Adipocyte (in vitro differentiated cells): ENCODE measurements around the gene AHNAK2.
A peak's percentile ranks its signal among the peaks of the same experiment; 100 is the strongest.

ENCODE experiments used
- DNase-seq: peaks from one replicate; pipeline ENCODE4 v3.0.0-alpha.2; 2015; ENCODE audit warnings: low read depth
- H3K27me3 ChIP-seq: replicated peaks from 2 replicates; pipeline ENCODE4 v1.7.0; 2013; ENCODE audit warnings: mild to moderate bottlenecking, low read length, moderate library complexity; ENCODE audit not compliant: control insufficient read depth, insufficient read depth
- H3K36me3 ChIP-seq: 2 replicates; pipeline ENCODE4 v1.7.0; 2013; ENCODE audit warnings: low read length, mild to moderate bottlenecking, moderate library complexity; ENCODE audit not compliant: control insufficient read depth, insufficient read depth, severe bottlenecking
- H3K4me1 ChIP-seq: 2 replicates; pipeline ENCODE4 v1.7.0; 2013; ENCODE audit warnings: mild to moderate bottlenecking, low read length, moderate library complexity; ENCODE audit not compliant: control insufficient read depth, insufficient read depth
- H3K4me3 ChIP-seq: 2 replicates; pipeline ENCODE4 v1.7.0; 2013; ENCODE audit warnings: mild to moderate bottlenecking, low read length, moderate library complexity
- H3K9ac ChIP-seq: 2 replicates; pipeline ENCODE4 v1.7.0; 2013; ENCODE audit warnings: mild to moderate bottlenecking, low read length, moderate library complexity
- H3K9me3 ChIP-seq: 2 replicates; pipeline ENCODE4 v1.7.0; 2013; ENCODE audit warnings: mild to moderate bottlenecking, low read length, moderate library complexity; ENCODE audit not compliant: control insufficient read depth

The AHNAK2 gene

GRCh38 chr14:104982548-104983230 is 4.5 kb upstream of the AHNAK2 start:
- Histone ChIP-seq H3K27me3 (peaks cover 4% of the 10 kb centered on the region), H3K9ac (no peak overlapping the region), H3K36me3 (no peaks in the 10 kb centered on the region), H3K4me1 (peaks cover 11% of the 10 kb centered on the region), H3K9me3 (no peaks in the 10 kb centered on the region), H3K4me3 (no peak overlapping the region)
- DNase-seq, result no peak

DNA sequence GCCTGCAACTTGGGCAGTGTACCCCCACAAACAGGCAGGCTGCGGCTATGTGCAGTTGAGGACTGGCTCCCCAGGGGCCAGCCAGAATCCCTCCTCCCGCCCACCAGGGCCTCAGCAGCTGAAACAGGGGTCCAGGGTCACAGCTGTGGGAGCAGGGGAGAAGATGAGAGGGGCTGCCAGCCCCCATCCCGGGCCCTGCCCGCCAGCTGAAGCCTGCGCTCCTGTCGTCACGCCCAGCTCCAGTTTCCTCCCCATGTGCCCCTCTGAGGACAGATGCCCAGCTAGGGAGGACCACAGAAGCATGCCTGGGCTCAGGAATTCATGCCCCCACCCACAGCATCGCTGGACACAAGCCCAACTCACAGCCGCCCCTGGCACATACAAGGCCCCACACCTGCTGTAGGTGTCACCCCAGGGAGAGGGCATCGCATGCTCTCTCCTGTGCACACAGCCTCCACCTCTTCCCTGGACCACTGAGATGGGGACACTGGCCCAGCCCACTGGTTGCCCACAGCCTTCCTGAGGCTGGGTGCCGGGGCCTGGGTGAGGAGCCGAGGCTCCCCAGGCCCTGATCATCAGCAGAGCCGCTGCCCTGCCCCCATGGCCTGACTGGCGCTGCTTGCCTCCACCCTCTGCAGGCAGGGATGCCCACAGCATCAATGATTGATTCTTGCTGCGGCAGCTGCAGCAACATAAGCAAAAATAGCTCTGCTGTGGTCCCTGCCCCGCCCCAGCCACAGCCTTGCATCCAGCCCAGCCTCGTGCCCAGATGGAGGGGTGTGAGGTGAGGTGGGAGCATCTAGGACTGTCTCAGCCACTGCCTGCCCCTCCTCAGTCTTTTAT is 3.7 kb upstream of the AHNAK2 start:
- DNase-seq, result no peak
- no peaks in the 10 kb centered on the region for H3K36me3 ChIP-seq
- H3K9me3 ChIP-seq, result no peaks in the 10 kb centered on the region
- no peak overlapping the region for H3K9ac ChIP-seq
- no peak overlapping the region for H3K4me3 ChIP-seq
- peaks cover 4% of the 10 kb centered on the region for H3K27me3 ChIP-seq
- H3K4me1 ChIP-seq, result peaks cover 18% of the 10 kb centered on the region

- Histone ChIP-seq H3K9ac (no peak overlapping the region), H3K27me3 (peaks cover 4% of the 10 kb centered on the region), H3K9me3 (no peaks in the 10 kb centered on the region), H3K4me1 (peaks cover 18% of the 10 kb centered on the region), H3K4me3 (no peak overlapping the region), H3K36me3 (no peaks in the 10 kb centered on the region)
- no peak for DNase-seq
Measured at GRCh38 chr14:104980611-104981531, 2.7 kb upstream of the AHNAK2 start.

DNA sequence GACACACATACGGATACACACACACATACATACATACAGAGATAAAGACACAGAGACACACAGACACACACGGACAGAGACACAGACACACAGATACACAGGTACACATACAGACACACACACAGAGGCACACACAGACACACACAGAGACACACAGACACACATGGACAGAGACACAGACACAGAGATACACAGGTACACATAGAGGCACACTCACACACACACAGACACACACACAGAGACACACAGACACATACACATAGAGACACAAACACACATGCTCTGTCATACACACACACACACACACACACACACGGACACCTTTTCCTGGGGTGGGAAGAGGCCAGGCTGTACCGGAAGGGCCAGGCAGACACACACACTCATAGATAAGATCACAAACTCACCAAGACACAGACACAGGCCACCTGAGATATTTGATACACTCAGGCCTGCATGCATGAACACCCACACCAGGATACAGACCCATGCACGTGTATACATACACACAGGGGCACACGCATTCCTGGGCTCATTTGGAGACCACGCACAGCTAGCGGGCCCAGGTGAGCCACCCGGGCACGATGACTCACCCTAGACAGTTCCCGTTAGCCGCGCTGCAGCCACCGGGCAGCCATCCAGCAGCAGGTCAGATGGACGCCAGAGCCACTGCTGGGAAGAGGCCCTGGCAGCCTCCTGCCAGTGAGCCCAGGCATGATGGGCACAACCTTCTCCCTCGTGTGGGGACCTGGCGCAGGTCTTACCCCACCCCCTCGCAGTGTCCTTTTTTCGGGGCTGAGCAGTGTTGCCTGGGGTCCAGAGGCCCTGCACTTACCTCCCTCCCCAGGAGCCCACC is 1.8 kb upstream of the AHNAK2 start:
- peaks cover 18% of the 10 kb centered on the region for H3K4me1 ChIP-seq
- H3K4me3 ChIP-seq, result no peak overlapping the region
- H3K36me3 ChIP-seq, result no peaks in the 10 kb centered on the region
- H3K9me3 ChIP-seq, result no peaks in the 10 kb centered on the region
- no peak for DNase-seq
- H3K27me3 ChIP-seq, result peaks cover 4% of the 10 kb centered on the region
- H3K9ac ChIP-seq, result no peak overlapping the region

- no peaks in the 10 kb centered on the region for H3K9me3 ChIP-seq
- no peak overlapping the region for H3K9ac ChIP-seq
- no peaks in the 10 kb centered on the region for H3K36me3 ChIP-seq
- DNase-seq, result no peak
- peaks cover 22% of the 10 kb centered on the region for H3K4me1 ChIP-seq
- peaks cover 4% of the 10 kb centered on the region for H3K27me3 ChIP-seq
- H3K4me3 ChIP-seq, result no peak overlapping the region
Measured at GRCh38 chr14:104978746-104979691, 845 bp upstream of the AHNAK2 start.

- Histone ChIP-seq H3K4me3 (peak overlapping the region; percentile 78), H3K4me1 (peaks cover 40% of the 10 kb centered on the region), H3K27me3 (peaks cover 4% of the 10 kb centered on the region), H3K9me3 (no peaks in the 10 kb centered on the region), H3K36me3 (no peaks in the 10 kb centered on the region), H3K9ac (peak overlapping the region; percentile 68)
- DNase-seq, result no peak
Measured at GRCh38 chr14:104977008-104977680, 1.0 kb downstream of the AHNAK2 start.

DNA sequence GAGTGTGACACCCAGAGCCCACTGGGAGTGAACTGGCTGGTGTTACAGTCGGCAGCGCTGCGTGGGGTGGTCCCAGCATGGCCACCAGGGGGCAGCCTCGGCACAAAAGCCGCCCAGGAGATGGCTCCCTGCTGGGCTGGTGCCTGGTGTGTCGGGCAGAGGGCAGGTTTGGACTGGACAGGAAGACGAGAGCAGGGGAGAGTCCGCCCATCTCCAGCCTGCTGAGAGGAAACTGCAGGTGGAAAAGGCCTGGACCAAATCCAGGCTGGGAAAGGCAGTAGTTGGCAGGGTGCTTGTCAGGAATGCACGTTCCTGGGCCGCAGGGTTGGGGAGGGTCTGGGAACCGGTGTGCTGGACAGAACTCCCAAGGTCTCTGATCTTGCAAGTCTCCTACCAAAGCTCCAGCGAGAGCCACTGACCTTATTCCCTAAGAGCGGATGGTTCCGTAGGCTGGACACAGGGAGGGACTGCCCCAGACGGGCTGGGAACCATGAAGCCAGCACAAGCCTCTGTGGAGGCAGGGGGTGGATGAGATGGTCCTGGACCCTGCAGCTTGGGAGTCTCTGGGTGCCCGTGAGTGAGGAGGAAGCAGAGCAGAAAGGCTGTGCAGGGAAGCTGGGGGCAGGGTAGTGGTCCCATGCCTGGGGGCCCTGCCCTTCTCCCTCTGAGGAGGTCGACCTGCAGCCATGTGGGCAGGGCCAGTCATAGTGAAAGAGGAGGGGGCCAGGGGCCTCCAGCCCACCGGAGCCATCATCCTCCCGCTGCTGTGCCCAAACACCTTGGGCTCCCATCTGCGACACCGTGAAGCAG is 1.8 kb downstream of the AHNAK2 start:
- peak; percentile 88 for DNase-seq
- peaks cover 42% of the 10 kb centered on the region for H3K4me1 ChIP-seq
- H3K9me3 ChIP-seq, result no peaks in the 10 kb centered on the region
- peaks cover 4% of the 10 kb centered on the region for H3K27me3 ChIP-seq
- H3K9ac ChIP-seq, result peak overlapping the region; percentile 39
- no peaks in the 10 kb centered on the region for H3K36me3 ChIP-seq
- no peak overlapping the region for H3K4me3 ChIP-seq

GRCh38 chr14:104975481-104976197 is 2.5 kb downstream of the AHNAK2 start:
- H3K9ac ChIP-seq, result no peak overlapping the region
- peaks cover 4% of the 10 kb centered on the region for H3K27me3 ChIP-seq
- no peak overlapping the region for H3K4me3 ChIP-seq
- no peaks in the 10 kb centered on the region for H3K9me3 ChIP-seq
- H3K36me3 ChIP-seq, result no peaks in the 10 kb centered on the region
- H3K4me1 ChIP-seq, result peaks cover 49% of the 10 kb centered on the region
- DNase-seq, result no peak
